ENCODE measurements around the gene ACTN1. TPM values are rescaled to one million over a fixed set of nuclear protein-coding genes. Genes with fewer than 3 reads are reported as not detected.
A peak's percentile ranks its signal among the peaks of the same experiment; 100 is the strongest.

ACTN1 gene
- total RNA-seq, 1 donor from 2014 or later: 130 TPM

DNA sequence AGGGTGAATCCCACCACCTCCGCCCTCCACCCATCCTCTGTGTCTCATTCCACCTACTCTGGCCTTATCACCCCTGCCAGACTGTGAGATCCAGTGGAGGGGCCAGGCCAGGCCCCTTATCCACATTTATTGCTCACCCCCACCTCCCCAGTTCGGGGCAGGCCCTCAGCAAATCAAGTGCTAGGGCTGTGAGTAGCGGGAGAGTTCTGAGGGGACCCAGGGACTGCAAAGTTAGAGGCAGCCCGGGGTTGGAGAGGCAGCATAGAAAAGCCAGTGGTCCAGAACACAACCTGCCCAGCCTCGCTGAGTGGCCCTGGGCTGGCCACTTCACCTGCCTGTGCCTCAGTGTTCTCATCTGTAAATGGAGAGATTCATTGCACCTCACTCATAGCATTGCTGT, 27.2 kb upstream of the ACTN1 start:
- DNase-seq (ENCODE audit: low spot score): no peak
- H3K36me3 Mint-ChIP-seq (ENCODE audit: low read depth, unreplicated experiment): no peaks in the 10 kb centered on the region
- no peaks in the 10 kb centered on the region for H3K9me3 Mint-ChIP-seq (ENCODE audit: unreplicated experiment)
- H3K4me3 Mint-ChIP-seq (ENCODE audit: unreplicated experiment): no peak overlapping the region
- H3K27me3 Mint-ChIP-seq (ENCODE audit: unreplicated experiment): peaks cover 15% of the 10 kb centered on the region
- no peak overlapping the region for H3K27ac Mint-ChIP-seq (ENCODE audit: unreplicated experiment)
- H3K4me1 Mint-ChIP-seq (ENCODE audit: unreplicated experiment): no peaks in the 10 kb centered on the region
- no peak for TF ChIP-seq CTCF (IDR thresholded peaks at IDR 0.05; ENCODE audit: unreplicated experiment)

- DNase-seq (ENCODE audit: low spot score): no peak
- H3K4me1 Mint-ChIP-seq (ENCODE audit: unreplicated experiment): no peaks in the 10 kb centered on the region
- H3K9me3 Mint-ChIP-seq (ENCODE audit: unreplicated experiment): no peaks in the 10 kb centered on the region
- H3K27ac Mint-ChIP-seq (ENCODE audit: unreplicated experiment): peak overlapping the region; percentile 26
- H3K36me3 Mint-ChIP-seq (ENCODE audit: low read depth, unreplicated experiment): no peaks in the 10 kb centered on the region
- peaks cover 15% of the 10 kb centered on the region for H3K27me3 Mint-ChIP-seq (ENCODE audit: unreplicated experiment)
- no peak overlapping the region for H3K4me3 Mint-ChIP-seq (ENCODE audit: unreplicated experiment)
- TF ChIP-seq CTCF (IDR thresholded peaks at IDR 0.05; ENCODE audit: unreplicated experiment): no peak
These were observed 26.5 kb upstream of the ACTN1 start for GRCh38 chr14:69005432-69006148.

DNA sequence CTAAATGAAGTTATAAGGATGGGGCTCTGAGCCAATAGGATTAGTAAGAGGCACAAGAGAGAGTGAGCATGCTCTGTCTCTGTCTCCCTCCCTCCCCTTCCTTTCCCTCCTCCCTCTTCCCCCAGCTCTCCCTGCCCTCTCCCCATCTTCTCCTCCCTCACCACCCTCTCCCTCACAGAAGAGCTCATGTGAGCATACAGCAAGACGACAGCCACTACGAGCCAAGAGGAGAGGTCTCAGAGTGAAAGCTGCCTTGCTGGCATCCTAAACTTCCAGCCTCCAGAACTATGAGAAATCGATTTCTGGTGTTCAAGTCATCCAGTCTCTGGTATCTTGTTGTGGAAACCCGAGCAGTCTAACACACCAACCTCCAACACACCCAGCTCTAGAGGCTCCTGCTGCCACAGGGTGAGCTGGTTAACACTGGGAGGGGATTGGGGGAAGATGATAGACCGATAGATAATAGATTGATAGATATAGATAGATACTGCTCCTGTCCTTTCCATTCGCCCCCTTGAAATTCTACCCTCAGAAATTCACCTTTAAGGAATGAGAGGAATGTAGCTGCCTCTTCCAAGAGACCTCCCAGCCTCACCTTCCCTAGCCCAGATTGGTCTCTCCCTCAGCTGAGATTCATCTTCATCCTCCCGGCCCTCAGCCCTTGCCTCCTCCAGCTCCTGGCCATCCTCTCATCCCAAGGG, 25.8 kb upstream of the ACTN1 start:
- Mint-ChIP-seq H3K36me3 (ENCODE audit: low read depth, unreplicated experiment) (no peaks in the 10 kb centered on the region), H3K9me3 (ENCODE audit: unreplicated experiment) (no peaks in the 10 kb centered on the region), H3K4me3 (ENCODE audit: unreplicated experiment) (no peak overlapping the region), H3K4me1 (ENCODE audit: unreplicated experiment) (no peaks in the 10 kb centered on the region), H3K27ac (ENCODE audit: unreplicated experiment) (peak overlapping the region; percentile 26), H3K27me3 (ENCODE audit: unreplicated experiment) (peaks cover 15% of the 10 kb centered on the region)
- DNase-seq (ENCODE audit: low spot score): no peak
- no peak for TF ChIP-seq CTCF (IDR thresholded peaks at IDR 0.05; ENCODE audit: unreplicated experiment)

- no peak overlapping the region for H3K27ac Mint-ChIP-seq (ENCODE audit: unreplicated experiment)
- no peak for TF ChIP-seq CTCF (IDR thresholded peaks at IDR 0.05; ENCODE audit: unreplicated experiment)
- no peak overlapping the region for H3K4me3 Mint-ChIP-seq (ENCODE audit: unreplicated experiment)
- H3K27me3 Mint-ChIP-seq (ENCODE audit: unreplicated experiment): peaks cover 16% of the 10 kb centered on the region
- H3K4me1 Mint-ChIP-seq (ENCODE audit: unreplicated experiment): no peaks in the 10 kb centered on the region
- H3K9me3 Mint-ChIP-seq (ENCODE audit: unreplicated experiment): no peaks in the 10 kb centered on the region
- H3K36me3 Mint-ChIP-seq (ENCODE audit: low read depth, unreplicated experiment): no peaks in the 10 kb centered on the region
- no peak for DNase-seq (ENCODE audit: low spot score)
These were observed 24.5 kb upstream of the ACTN1 start for GRCh38 chr14:69003626-69004025.

DNA sequence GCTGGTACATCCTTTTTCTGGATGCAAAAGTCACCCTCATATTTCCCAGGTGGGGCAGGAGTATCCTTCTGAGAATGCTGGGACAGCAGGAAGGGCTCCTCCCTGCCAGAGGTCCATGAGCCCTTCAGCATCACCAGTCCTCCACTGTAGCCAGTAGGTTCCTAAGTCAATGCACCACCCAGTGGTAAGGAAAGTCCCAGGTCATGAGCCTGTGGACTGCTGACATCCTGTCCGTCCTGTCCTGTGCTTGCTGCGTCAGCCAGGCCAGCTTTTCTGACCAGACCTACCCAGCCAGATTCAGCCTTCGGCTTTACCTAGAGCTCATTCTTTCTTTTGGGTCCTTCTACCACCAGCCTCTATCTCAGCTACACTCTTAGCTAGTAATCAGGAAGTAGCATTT, 23.0 kb upstream of the ACTN1 start:
- Mint-ChIP-seq H3K36me3 (ENCODE audit: low read depth, unreplicated experiment) (no peaks in the 10 kb centered on the region), H3K27me3 (ENCODE audit: unreplicated experiment) (peaks cover 20% of the 10 kb centered on the region), H3K27ac (ENCODE audit: unreplicated experiment) (no peak overlapping the region), H3K9me3 (ENCODE audit: unreplicated experiment) (no peaks in the 10 kb centered on the region), H3K4me3 (ENCODE audit: unreplicated experiment) (no peak overlapping the region), H3K4me1 (ENCODE audit: unreplicated experiment) (no peaks in the 10 kb centered on the region)
- no peak for TF ChIP-seq CTCF (IDR thresholded peaks at IDR 0.05; ENCODE audit: unreplicated experiment)
- DNase-seq (ENCODE audit: low spot score): peak; percentile 8
